NCI-H1092 treated with DMSO at 0.1 percent for 48 hours (cell line): Measurements from ENCODE around the gene TST.
A peak's percentile ranks its signal among the peaks of the same experiment; 100 is the strongest.

ENCODE experiments used
- DNase-seq: peaks from one replicate; lab custom pipeline; 2025; lab: John Stamatoyannopoulos, UW

The TST gene

GRCh38 chr22:37032134-37032534 lies 12.9 kb upstream of the TST start:
- DNase-seq = no peak

GRCh38 chr22:37030560-37031281 lies 11.5 kb upstream of the TST start:
- no peak for DNase-seq

- DNase-seq = no peak
Measured at GRCh38 chr22:37028692-37029674, 9.7 kb upstream of the TST start.

- DNase-seq = no peak
Measured at GRCh38 chr22:37027556-37027955, 8.3 kb upstream of the TST start.

- DNase-seq = no peak
Measured at GRCh38 chr22:37026325-37026724, 7.1 kb upstream of the TST start.

GRCh38 chr22:37025500-37026070 lies 6.3 kb upstream of the TST start:
- DNase-seq = no peak

GRCh38 chr22:37024339-37025157 lies 5.3 kb upstream of the TST start:
- DNase-seq = no peak

- DNase-seq = no peak
Measured at GRCh38 chr22:37023743-37024338, 4.6 kb upstream of the TST start.

- no peak for DNase-seq
Measured at GRCh38 chr22:37022483-37023337, 3.5 kb upstream of the TST start.

GRCh38 chr22:37021710-37022482 lies 2.6 kb upstream of the TST start:
- DNase-seq = no peak

- no peak for DNase-seq
Measured at GRCh38 chr22:37021041-37021440, 1.8 kb upstream of the TST start.

- DNase-seq = peak; percentile 61
Measured at GRCh38 chr22:37020192-37020479, 889 bp upstream of the TST start.

- DNase-seq = no peak
Measured at GRCh38 chr22:37018815-37019308, 385 bp downstream of the TST start.

GRCh38 chr22:37018086-37018814 lies 997 bp downstream of the TST start:
- DNase-seq = no peak

GRCh38 chr22:37017356-37017755 lies 1.9 kb downstream of the TST start:
- no peak for DNase-seq

- no peak for DNase-seq
Measured at GRCh38 chr22:37016134-37016910, 2.9 kb downstream of the TST start.

GRCh38 chr22:37015587-37015878 lies 3.7 kb downstream of the TST start:
- DNase-seq = no peak

- DNase-seq = no peak
Measured at GRCh38 chr22:37014835-37015586, 4.2 kb downstream of the TST start.
